Left colon (tissue), 2 donors: ENCODE data around the gene LRRC27. TPM values are rescaled to one million over a fixed set of nuclear protein-coding genes. Genes with fewer than 3 reads are reported as not detected.
"Not testable (repeated sequence)": the region's sequence is repeated elsewhere in the genome, so short reads cannot be mapped to it uniquely, and the experiment has no call there.

Experiments
- ATAC-seq: fragments of 200-7000 bp; cut with Tn5 transposase; one replicate; pipeline ENCODE4 v1.9.1; 2020; ENCODE audit warnings: mild to moderate bottlenecking, moderate library complexity
- DNase-seq, 2 donors: peaks; one replicate each; pipeline ENCODE4 v3.0.0-alpha.2; 2020
- intact Hi-C, 2 donors: fragments of 100-400 bp; cut with DNase I in 1 of 2; cut with micrococcal nuclease in 1 of 2; formaldehyde crosslinking; loops; one replicate each; pipeline versions ENCODE4 v1.11.2 to v1.14.0; 2022; cut with DNase I, micrococcal nuclease
- total RNA-seq, 2 donors: library from RNA; stranded (reverse); fragmentation: NEBNext Ultra II Directional; extraction: Animal tissue kit (Norgen Biotek cat#: 25700); gene quantifications; one replicate each; pipeline ENCODE4 v1.2.1, GENCODE V29; 2021
- donor health status: DM: no; HTN: no; CAD: no.
- donor health status: DM: yes; HTN: yes; CAD: no.

LRRC27 gene
- total RNA-seq, 2 donors from 2014 or later = 6.5 to 9.2 TPM

GRCh38 chr10:132310701-132311337 is 21.2 kb upstream of the LRRC27 start:
- ATAC-seq (no peak), DNase-seq (peak in 1 of 2 donors; percentile 11)
- intact Hi-C loops = no loop called here

- ATAC-seq (no peak), DNase-seq (peak in 1 of 2 donors; percentile 23)
- intact Hi-C loops = no loop called here
Measured at GRCh38 chr10:132311338-132311939, 20.6 kb upstream of the LRRC27 start.

GRCh38 chr10:132313305-132313704 is 18.7 kb upstream of the LRRC27 start:
- DNase-seq (peak in 1 of 2 donors; percentile 15), ATAC-seq (no peak)
- intact Hi-C loops = no loop called here

GRCh38 chr10:132313865-132314264 is 18.1 kb upstream of the LRRC27 start:
- DNase-seq (peak in 1 of 2 donors; percentile 5), ATAC-seq (no peak)
- intact Hi-C loops = no loop called here

GRCh38 chr10:132314336-132314735 is 17.7 kb upstream of the LRRC27 start:
- ATAC-seq = no peak
- intact Hi-C loops = no loop called here

GRCh38 chr10:132314881-132315280 is 17.1 kb upstream of the LRRC27 start:
- intact Hi-C loops, ATAC-seq, DNase-seq: not testable (repeated sequence)

More at GRCh38 chr10:132314336-132314735, 17.7 kb upstream of the LRRC27 start:
- DNase-seq = no peak

- ATAC-seq (no peak), DNase-seq (no peak)
- intact Hi-C loops = no loop called here
Measured at GRCh38 chr10:132316133-132316532, 15.9 kb upstream of the LRRC27 start.

GRCh38 chr10:132317477-132317876 is 14.5 kb upstream of the LRRC27 start:
- ATAC-seq, intact Hi-C loops: not testable (repeated sequence)
- DNase-seq = peak in 1 of 2 donors; percentile 10

- no peak for DNase-seq
- ATAC-seq = peak; percentile 30
- intact Hi-C loops = no loop called here
Measured at GRCh38 chr10:132319853-132320653, 11.9 kb upstream of the LRRC27 start.

GRCh38 chr10:132320654-132321469 is 11.1 kb upstream of the LRRC27 start:
- intact Hi-C loops = no loop called here
- peak in 1 of 2 donors; percentile 19 for DNase-seq
- ATAC-seq = no peak

- ATAC-seq = no peak
- DNase-seq = no peak
- intact Hi-C loops = no loop called here
Measured at GRCh38 chr10:132321726-132322125, 10.3 kb upstream of the LRRC27 start.

GRCh38 chr10:132322586-132323048 is 9.4 kb upstream of the LRRC27 start:
- intact Hi-C loops = no loop called here
- DNase-seq = peak in 1 of 2 donors; percentile 20
- ATAC-seq = no peak

- DNase-seq (no peak), ATAC-seq (no peak)
- intact Hi-C loops = no loop called here
Measured at GRCh38 chr10:132324186-132324585, 7.8 kb upstream of the LRRC27 start.

- intact Hi-C loops = no loop called here
- ATAC-seq (no peak), DNase-seq (no peak)
Measured at GRCh38 chr10:132326344-132326889, 5.6 kb upstream of the LRRC27 start.

- no peak for DNase-seq
- intact Hi-C loops = no loop called here
- ATAC-seq = no peak
Measured at GRCh38 chr10:132326925-132327324, 5.1 kb upstream of the LRRC27 start.

GRCh38 chr10:132328106-132328505 is 3.9 kb upstream of the LRRC27 start:
- DNase-seq = no peak
- ATAC-seq = no peak
- intact Hi-C loops = no loop called here

GRCh38 chr10:132328738-132329137 is 3.3 kb upstream of the LRRC27 start:
- ATAC-seq (no peak), DNase-seq (no peak)
- intact Hi-C loops = no loop called here

GRCh38 chr10:132329565-132330485 is 2.2 kb upstream of the LRRC27 start:
- no peak for DNase-seq
- intact Hi-C loops = no loop called here
- no peak for ATAC-seq
